Measurements from ENCODE around the gene TNPO2.

DNA sequence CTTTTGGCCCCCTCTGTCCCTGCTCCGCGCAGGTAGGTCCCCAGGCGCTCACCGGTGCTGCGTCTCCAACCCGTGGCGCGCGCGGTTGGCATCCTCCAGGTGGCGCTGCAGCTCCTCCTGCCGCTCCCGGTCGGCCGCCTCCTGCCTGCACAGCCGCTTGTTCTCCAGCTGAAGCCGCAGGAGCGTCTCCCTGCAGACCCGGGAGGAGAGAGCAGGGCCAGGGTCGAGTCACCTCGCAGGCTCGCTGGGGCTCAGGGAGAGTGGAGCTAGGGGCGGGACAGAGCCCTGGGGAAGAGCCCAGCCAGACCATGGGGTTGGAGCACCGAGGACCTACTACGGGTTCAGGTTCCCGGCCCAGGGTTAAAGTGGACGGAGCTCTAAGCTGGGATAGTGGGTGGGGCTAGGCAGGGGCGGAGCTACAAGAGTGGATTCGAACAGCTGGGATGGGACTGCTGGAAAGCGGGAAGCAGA lies 42.4 kb upstream of the TNPO2 start:
- TF ChIP-seq, protein P1, sequence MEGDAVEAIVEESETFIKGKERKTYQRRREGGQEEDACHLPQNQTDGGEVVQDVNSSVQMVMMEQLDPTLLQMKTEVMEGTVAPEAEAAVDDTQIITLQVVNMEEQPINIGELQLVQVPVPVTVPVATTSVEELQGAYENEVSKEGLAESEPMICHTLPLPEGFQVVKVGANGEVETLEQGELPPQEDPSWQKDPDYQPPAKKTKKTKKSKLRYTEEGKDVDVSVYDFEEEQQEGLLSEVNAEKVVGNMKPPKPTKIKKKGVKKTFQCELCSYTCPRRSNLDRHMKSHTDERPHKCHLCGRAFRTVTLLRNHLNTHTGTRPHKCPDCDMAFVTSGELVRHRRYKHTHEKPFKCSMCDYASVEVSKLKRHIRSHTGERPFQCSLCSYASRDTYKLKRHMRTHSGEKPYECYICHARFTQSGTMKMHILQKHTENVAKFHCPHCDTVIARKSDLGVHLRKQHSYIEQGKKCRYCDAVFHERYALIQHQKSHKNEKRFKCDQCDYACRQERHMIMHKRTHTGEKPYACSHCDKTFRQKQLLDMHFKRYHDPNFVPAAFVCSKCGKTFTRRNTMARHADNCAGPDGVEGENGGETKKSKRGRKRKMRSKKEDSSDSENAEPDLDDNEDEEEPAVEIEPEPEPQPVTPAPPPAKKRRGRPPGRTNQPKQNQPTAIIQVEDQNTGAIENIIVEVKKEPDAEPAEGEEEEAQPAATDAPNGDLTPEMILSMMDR (IDR thresholded peaks at IDR 0.05; ENCODE audit: borderline replicate concordance, extremely low read depth, low read length, poor library complexity, severe bottlenecking) = peak; percentile 92
- TF ChIP-seq EZH2 (IDR thresholded peaks at IDR 0.05; ENCODE audit: borderline replicate concordance, low read depth, low read length, severe bottlenecking) = no peak

Data from DND-41 (cell line).